ENCODE measurements around the gene MARF1.

DNA sequence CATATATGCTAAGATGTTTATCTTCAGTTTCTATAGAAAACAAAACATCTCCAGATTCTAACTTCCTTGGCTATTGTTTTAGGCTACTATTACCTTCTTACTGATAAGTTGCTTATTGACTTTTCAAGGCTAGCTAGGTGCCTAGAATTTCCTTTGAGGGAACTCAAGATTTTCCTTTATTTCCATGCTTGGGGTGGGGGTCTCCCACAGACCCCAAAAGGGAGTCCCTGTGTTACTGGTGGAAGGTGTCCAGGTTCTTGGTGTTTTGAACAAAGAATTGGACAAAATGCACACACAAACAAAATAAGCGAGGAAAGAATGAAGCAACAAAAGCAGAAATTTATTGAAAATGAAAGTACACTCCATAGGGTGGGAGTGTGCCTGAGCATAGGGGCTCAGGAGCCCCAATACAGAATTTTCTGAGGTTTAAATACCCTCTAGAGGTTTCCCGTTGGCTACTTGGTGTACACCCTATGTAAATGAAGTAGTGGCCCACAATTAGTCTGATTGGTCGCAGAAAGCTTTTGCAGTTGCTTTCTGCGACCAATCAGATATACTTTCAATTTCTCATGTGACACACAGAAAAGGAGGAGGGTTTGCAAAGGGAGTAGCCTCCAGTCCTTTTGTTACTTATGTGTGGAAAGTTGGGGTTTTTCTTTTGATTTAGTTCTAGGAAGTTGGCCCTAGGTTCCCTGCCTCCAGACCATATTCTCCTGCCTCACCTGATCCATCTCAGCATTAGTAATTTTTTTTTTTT lies 67.5 kb downstream of the MARF1 start:
- TF ChIP-seq POLR2A (IDR thresholded peaks at IDR 0.05), result no peak
- TF ChIP-seq, protein P1, sequence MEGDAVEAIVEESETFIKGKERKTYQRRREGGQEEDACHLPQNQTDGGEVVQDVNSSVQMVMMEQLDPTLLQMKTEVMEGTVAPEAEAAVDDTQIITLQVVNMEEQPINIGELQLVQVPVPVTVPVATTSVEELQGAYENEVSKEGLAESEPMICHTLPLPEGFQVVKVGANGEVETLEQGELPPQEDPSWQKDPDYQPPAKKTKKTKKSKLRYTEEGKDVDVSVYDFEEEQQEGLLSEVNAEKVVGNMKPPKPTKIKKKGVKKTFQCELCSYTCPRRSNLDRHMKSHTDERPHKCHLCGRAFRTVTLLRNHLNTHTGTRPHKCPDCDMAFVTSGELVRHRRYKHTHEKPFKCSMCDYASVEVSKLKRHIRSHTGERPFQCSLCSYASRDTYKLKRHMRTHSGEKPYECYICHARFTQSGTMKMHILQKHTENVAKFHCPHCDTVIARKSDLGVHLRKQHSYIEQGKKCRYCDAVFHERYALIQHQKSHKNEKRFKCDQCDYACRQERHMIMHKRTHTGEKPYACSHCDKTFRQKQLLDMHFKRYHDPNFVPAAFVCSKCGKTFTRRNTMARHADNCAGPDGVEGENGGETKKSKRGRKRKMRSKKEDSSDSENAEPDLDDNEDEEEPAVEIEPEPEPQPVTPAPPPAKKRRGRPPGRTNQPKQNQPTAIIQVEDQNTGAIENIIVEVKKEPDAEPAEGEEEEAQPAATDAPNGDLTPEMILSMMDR (IDR thresholded peaks at IDR 0.05), result no peak
